ENCODE data around the gene MAN1C1.

The MAN1C1 gene

GRCh38 chr1:25680701-25681100 is 64.1 kb downstream of the MAN1C1 start:
- no peak for TF ChIP-seq CTCF (IDR thresholded peaks at IDR 0.05; ENCODE audit: insufficient read depth, low read depth, low read length, missing control alignments)
- H3K4me3 ChIP-seq (ENCODE audit: low read depth, low read length) = no peak overlapping the region
- no peak for DNase-seq (ENCODE audit: low read depth)

GRCh38 chr1:25682059-25682601 is 65.5 kb downstream of the MAN1C1 start:
- H3K4me3 ChIP-seq (ENCODE audit: low read depth, low read length) = no peak overlapping the region
- DNase-seq (ENCODE audit: low read depth) = no peak
- TF ChIP-seq CTCF (IDR thresholded peaks at IDR 0.05; ENCODE audit: insufficient read depth, low read depth, low read length, missing control alignments) = no peak

GRCh38 chr1:25683177-25683576 is 66.6 kb downstream of the MAN1C1 start:
- H3K4me3 ChIP-seq (ENCODE audit: low read depth, low read length) = no peak overlapping the region
- no peak for TF ChIP-seq CTCF (IDR thresholded peaks at IDR 0.05; ENCODE audit: insufficient read depth, low read depth, low read length, missing control alignments)

GRCh38 chr1:25683731-25684130 is 67.1 kb downstream of the MAN1C1 start:
- no peak overlapping the region for H3K4me3 ChIP-seq (ENCODE audit: low read depth, low read length)
- no peak for DNase-seq (ENCODE audit: low read depth)
- no peak for TF ChIP-seq CTCF (IDR thresholded peaks at IDR 0.05; ENCODE audit: insufficient read depth, low read depth, low read length, missing control alignments)

More at GRCh38 chr1:25683177-25683576, 66.6 kb downstream of the MAN1C1 start:
- DNase-seq (ENCODE audit: low read depth) = no peak

- no peak for TF ChIP-seq CTCF (IDR thresholded peaks at IDR 0.05; ENCODE audit: insufficient read depth, low read depth, low read length, missing control alignments)
- no peak for DNase-seq (ENCODE audit: low read depth)
- no peak overlapping the region for H3K4me3 ChIP-seq (ENCODE audit: low read depth, low read length)
Measured at GRCh38 chr1:25684216-25684965, 67.8 kb downstream of the MAN1C1 start.

- H3K4me3 ChIP-seq (ENCODE audit: low read depth, low read length) = no peak overlapping the region
- TF ChIP-seq CTCF (IDR thresholded peaks at IDR 0.05; ENCODE audit: insufficient read depth, low read depth, low read length, missing control alignments) = no peak
- DNase-seq (ENCODE audit: low read depth) = no peak
Measured at GRCh38 chr1:25685211-25685750, 68.7 kb downstream of the MAN1C1 start.

All from GM12865 (cell line).